ENCODE results near the gene PLXNA4.

Gene PLXNA4

GRCh38 chr7:132443761-132444520 lies 132.3 kb downstream of the PLXNA4 start:
- in situ Hi-C loops (cut with HindIII; ENCODE audit: low sequenced_read_pairs): no loop called here

- in situ Hi-C loops (cut with HindIII; ENCODE audit: low sequenced_read_pairs): no loop called here
Observed at GRCh38 chr7:132441935-132442334, 134.3 kb downstream of the PLXNA4 start.

DNA sequence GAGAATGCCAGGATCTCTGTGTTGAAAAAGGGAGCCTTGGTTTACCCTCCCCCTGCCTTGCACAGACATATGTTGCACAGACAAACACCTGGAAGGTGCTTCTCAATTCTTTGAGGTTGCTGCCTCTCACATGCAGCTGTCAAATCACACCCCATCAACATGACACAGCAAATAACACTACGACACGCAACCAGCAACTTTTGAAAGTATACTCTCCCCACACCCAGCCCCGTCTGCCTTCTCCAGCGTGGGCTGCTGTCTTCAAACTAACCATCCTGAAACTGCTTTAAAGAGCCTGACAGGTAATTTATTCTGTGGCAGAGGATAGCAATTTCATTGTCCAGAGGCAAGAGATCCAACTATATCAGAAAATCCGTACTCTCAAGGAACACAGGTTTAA lies 136.1 kb downstream of the PLXNA4 start:
- in situ Hi-C loops (cut with HindIII; ENCODE audit: low sequenced_read_pairs): no loop called here

DNA sequence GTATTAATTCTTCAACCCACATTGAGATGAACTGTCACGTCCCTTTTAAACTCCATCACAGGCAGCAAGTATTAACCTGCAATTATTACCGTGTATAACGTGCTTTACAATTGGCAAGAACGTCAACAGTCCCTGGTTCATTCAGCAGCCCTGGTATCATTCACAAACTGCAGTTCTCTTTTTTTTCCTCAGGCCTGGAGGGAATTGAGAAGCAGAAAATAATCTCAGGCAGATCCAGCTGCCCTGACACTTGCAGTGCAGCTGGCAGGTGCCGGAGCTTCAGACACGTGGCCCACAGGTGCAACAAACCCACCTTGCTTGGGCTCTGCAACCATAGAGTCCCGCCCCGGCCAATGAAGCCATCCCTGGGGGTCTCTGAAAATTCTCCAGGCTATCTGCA lies 137.3 kb downstream of the PLXNA4 start:
- in situ Hi-C loops (cut with HindIII; ENCODE audit: low sequenced_read_pairs): no loop called here

GRCh38 chr7:132437730-132438129 lies 138.5 kb downstream of the PLXNA4 start:
- in situ Hi-C loops (cut with HindIII; ENCODE audit: low sequenced_read_pairs): no loop called here

DNA sequence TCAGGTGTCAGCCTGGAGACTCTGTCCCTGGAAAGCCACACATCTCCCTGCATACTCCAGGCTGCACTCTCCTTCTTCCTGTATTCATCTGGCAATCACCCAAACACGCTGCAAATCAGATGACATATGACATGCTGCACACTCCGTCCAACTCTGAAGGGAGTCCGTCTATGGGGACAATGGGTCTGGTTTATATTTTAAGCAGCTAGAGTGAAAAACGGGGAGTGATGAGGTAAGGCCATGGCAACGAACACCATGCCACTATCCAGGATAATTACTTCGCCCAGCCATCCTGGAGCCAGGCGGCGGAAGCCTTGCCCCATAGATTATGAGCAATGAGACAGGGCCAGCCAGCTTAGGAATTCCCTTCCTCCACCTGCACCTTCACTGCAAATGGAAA lies 140.1 kb downstream of the PLXNA4 start:
- in situ Hi-C loops (cut with HindIII; ENCODE audit: low sequenced_read_pairs): no loop called here

DNA sequence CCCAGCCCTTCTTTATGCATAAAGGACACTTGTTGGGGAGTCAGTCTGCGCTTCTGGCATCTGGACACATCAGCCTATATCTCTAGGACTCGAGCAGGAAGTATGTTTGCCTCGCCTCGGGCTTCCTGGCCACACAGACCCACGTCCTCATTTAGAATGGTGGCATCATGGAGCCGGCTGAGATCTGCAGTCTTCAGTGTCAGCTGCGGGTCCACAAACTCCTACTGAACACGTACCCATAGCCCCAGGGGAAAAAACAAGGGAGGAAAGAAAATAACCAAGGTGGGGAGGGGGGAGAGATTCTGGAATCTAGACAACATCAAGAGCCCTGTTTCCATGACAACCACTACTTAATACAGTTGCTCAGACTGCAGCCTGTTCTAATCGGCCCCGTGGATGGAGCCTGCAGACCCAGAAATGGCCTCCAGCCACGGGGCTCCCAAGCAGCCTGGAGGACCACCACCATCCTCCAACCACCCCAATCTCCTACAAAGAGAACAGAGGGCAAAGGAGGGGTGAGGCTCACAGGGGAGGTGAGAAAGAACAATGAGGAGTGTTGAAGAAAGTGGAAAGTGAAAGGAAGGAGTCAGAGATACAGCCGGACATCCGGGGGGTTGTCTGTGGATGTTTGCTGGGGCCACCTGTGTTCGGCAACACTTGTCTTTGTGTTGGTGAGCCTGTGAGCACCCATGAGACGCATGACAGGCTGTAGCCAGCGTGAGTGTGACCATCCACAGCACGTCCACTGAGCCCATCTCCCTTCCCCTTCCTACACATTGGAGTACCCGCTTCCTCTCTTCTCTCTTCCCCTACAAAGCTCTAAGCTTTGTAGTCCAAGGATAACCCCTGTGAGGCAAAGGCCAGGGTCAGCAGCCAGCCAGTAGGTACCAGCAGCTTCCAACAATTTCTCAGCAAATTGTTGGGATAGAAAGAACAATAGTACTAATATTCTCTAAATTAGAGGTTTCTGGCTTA lies 141.0 kb downstream of the PLXNA4 start:
- in situ Hi-C loops (cut with HindIII; ENCODE audit: low sequenced_read_pairs): no loop called here

GRCh38 chr7:132434041-132434440 lies 142.2 kb downstream of the PLXNA4 start:
- in situ Hi-C loops (cut with HindIII; ENCODE audit: low sequenced_read_pairs): no loop called here

GRCh38 chr7:132433301-132433700 lies 143.0 kb downstream of the PLXNA4 start:
- in situ Hi-C loops (cut with HindIII; ENCODE audit: low sequenced_read_pairs): no loop called here

DNA sequence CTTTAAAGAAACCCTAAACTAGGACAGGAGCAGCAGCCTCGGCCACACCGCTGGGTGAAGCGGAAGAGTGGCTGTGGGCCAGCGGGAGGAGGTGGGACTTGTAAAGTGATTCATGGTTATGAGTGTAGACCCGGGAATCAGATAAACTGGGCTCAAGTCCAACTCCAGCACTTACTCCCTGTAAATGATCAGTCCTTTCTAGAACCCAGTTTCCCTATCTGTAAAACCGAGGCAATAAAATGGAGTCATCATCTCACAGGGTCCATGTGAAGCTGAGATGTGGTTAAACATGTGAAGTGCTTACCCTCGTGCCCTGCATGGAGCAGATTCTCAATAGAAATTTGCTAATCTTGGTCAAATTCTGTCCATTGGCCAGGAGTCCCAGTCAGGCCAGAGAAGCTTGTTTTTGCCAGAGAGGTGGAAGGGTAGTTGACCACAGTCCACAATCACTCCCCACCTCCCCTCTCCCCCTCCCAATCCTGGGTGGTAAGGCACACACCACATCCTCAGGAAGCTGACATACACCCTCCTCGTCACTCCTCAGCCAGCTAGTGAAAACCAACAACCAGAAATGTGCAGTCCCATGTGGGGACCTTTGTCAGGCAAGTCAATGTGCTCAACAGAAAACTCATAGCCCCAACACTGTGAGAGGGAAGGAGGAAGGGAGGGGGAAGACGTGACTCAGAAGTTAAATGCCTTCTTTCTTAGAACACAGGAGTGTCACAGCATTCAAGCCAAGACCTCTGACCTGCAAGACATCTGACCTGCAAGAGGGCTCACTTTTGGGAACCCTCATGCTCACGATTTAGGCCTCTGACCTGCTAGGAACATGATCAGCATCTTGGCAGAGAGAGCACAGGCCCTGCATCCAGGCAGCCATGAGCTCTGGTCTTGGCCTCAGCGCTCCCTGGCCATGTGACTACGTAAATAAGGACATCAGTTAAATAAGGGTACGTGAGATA lies 145.1 kb downstream of the PLXNA4 start:
- in situ Hi-C loops (cut with HindIII; ENCODE audit: low sequenced_read_pairs): no loop called here

DNA sequence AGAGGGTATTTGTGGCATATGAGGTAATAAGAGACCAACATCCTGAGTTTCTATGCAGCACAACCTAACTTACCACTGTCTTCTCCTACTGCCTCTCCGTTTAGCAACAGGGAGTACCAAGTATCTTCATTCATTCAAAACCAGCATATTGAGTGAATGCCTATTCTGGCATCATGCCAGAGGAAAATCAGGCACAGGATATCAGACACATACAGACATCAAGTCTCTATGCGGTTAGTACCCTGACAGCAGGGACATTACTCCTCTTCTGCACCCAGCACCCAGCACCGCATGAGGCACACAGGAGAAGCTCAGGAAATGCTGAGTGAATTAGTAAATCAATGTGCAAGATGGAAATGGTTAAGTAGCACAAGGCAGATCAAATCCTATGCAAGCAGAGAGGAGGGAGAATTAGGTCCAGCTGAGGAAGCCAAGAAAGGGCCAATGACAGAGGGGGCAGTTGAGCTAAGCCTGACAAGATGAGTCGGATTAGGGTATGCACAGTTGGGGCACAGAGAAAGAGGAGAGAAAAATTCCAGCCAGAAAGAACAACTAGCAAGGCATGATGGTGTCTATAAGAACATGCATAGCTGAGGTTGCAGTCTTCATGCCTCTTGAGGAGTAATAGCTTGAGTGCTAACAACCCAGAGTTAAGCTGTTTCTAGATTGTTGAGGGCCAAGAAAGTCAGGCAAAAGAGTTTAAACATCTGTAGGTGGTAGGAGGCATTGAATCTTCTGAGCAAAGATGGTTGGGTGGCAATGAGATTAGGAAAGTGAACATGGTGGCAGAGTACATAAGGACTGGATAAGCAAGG lies 146.0 kb downstream of the PLXNA4 start:
- in situ Hi-C loops (cut with HindIII; ENCODE audit: low sequenced_read_pairs): no loop called here

DNA sequence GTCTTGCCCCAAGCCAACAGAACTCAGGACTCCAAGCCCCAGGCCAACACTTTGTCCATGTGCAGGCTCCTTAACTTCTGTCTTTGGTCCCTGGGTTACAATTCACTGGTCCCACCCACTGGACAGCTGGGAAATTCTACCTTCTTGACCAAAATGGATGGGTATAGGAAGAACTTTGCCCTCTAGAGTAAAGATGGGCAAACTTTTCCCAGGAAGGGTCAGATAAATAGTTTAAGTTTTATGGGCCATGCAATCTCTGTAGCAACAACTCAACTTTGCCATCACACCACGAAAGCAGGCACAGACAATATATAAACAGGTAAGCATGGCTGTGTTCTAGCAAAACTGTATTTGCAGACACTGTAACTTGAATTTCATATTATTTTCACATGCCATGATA lies 147.1 kb downstream of the PLXNA4 start:
- in situ Hi-C loops (cut with HindIII; ENCODE audit: low sequenced_read_pairs): no loop called here

DNA sequence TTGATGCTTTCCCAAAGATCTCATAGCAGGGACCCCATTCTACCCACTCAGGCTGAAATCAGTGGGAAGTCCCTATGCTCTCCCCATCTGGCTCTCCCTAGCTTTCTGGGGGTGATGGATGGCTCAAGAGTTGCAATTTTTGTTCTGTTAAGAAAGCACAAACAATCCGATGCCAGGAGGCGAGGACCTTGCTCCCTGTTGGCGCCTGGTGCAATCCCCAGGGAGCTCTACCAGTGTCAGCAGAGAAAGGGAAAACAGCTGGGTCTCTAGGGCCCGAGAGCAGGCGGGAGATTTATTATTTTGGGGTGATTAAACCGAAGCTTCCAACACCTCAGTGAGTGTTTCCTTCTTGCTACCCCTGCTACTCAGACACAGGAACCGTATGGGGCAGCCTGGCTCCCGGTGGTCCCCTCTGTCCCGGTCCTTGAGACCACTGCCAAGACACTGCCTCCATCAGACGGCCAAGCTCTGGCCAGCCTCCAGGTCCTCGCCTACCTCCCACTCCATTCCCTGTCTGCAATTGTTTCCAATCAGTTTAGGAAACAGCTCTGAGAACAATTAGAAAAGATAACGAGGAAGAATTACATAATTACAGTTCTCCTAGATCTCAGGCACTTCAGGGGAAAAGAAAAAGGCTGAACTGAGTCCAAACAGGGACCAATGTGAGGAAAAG lies 147.9 kb downstream of the PLXNA4 start:
- in situ Hi-C loops (cut with HindIII; ENCODE audit: low sequenced_read_pairs): no loop called here

- in situ Hi-C loops (cut with HindIII; ENCODE audit: low sequenced_read_pairs): no loop called here
Observed at GRCh38 chr7:132425942-132426341, 150.3 kb downstream of the PLXNA4 start.

- in situ Hi-C loops (cut with HindIII; ENCODE audit: low sequenced_read_pairs): no loop called here
Observed at GRCh38 chr7:132424821-132425724, 151.2 kb downstream of the PLXNA4 start.

DNA sequence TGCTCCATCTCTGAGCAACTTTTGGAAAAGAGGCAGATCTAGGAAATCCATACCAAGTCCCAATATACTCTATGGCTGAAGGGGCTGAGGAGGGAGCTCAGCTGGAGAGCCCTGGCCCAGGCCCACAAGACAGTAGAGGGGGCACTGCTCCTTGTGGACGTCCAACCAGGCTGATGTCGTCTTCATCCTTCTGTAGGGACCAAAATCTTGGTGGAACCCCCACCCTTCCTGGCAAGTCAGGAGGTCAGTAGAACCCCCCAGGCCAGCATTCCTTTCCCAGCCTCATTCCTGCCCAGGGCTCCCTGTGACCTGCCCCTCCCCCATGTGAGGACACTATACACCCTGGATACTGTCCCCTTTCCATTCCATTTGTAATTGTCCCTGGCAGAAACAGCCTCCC lies 152.0 kb downstream of the PLXNA4 start:
- in situ Hi-C loops (cut with HindIII; ENCODE audit: low sequenced_read_pairs): no loop called here

GRCh38 chr7:132423594-132424200 lies 152.6 kb downstream of the PLXNA4 start:
- in situ Hi-C loops (cut with HindIII; ENCODE audit: low sequenced_read_pairs): no loop called here

DNA sequence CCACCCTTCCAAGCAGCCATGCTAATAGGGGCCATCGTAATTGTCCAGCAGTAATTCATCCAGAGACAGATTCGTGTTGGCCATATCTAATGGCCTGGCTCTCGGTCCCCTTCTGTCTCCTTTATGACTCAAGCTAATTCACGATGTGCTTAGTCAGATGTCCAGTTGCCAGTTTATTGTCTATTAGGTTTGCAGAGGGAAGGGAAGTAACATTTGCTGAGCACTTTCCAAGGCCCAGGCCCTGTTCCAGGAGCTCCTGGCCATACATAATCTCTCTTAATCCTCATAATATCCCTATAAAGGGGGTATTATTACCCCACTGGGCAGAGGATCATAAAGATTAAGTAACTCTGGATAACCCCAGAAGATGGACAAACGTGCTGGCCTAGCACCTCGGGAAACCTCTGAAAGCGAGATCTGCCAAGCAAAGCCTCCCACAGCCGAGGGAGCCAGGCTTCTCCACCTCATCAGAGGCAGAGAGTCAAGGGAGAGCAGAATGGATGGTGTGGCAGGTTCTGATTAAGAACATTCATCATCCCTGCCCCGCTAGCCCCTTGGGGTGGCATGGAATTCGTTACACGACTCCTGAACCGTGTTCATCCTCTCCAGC lies 153.7 kb downstream of the PLXNA4 start:
- in situ Hi-C loops (cut with HindIII; ENCODE audit: low sequenced_read_pairs): no loop called here

Measured in DLD1 (cell line).